ENCODE results near the gene SCGB2B2. TPM values are rescaled to one million over a fixed set of nuclear protein-coding genes. Genes with fewer than 3 reads are reported as not detected.
A peak's percentile ranks its signal among the peaks of the same experiment; 100 is the strongest.

The SCGB2B2 gene
- total RNA-seq, 4 donors from 2014 or later = 0.37 to 0.88 (median 0.48) TPM; not detected in 1

- ATAC-seq (ENCODE audit: low FRiP score) (no peak), DNase-seq (ENCODE audit: low spot score) (no peak)
- no peak for TF ChIP-seq CTCF (IDR thresholded peaks at IDR 0.05)
Measured at GRCh38 chr19:34649886-34650543, 26.9 kb downstream of the SCGB2B2 start.

DNA sequence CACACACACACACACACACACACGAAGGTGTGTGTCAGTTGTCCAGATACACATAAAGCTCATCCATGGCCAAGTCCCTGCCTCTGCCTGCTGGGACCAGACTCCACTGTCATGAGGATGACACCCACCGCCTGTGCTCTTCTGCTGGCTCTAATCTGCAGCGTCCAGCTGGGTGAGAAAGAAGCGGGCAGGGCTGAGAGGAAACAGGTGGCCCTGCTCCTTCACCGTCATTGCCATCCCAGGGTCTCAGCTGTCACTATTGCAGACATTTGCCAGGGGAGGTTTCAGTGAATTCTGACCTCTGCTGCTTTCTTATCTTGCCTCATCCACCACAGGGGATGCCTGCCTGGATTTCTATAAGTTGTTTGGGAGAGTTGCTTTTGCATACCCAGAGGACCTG is 31.4 kb downstream of the SCGB2B2 start:
- no peak for TF ChIP-seq CTCF (IDR thresholded peaks at IDR 0.05)
- ATAC-seq (ENCODE audit: low FRiP score) (no peak), DNase-seq (ENCODE audit: low spot score) (no peak)

- ATAC-seq (ENCODE audit: low FRiP score) (no peak), DNase-seq (ENCODE audit: low spot score) (no peak)
- TF ChIP-seq CTCF (IDR thresholded peaks at IDR 0.05) = no peak
Measured at GRCh38 chr19:34644991-34645461, 31.9 kb downstream of the SCGB2B2 start.

DNA sequence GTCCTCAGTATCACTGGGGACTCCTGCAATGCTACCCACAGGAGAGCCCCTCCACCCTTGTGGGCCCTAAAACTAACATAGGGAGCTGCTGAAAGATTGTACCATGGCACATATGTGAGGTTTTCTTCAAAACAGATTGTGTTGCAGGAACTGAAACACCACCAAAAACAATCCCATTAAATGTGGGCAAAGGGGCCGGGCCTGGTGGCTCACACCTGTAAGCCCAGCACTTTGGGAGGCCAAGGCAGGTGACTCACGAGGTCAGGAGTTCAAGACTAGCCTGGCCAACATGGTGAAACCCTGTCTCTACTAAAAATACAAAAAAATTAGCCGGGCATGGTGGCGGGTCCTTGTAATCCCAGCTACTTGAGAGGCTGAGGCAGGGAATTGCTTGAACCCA is 34.7 kb downstream of the SCGB2B2 start:
- no peak for ATAC-seq (ENCODE audit: low FRiP score)
- no peak for TF ChIP-seq CTCF (IDR thresholded peaks at IDR 0.05)
- DNase-seq (ENCODE audit: low spot score) = no peak

GRCh38 chr19:34639491-34640085 is 37.4 kb downstream of the SCGB2B2 start:
- DNase-seq (ENCODE audit: low spot score) (no peak), ATAC-seq (ENCODE audit: low FRiP score) (no peak)
- peak in 1 of 3 donors; percentile 31 for TF ChIP-seq CTCF (IDR thresholded peaks at IDR 0.05)

DNA sequence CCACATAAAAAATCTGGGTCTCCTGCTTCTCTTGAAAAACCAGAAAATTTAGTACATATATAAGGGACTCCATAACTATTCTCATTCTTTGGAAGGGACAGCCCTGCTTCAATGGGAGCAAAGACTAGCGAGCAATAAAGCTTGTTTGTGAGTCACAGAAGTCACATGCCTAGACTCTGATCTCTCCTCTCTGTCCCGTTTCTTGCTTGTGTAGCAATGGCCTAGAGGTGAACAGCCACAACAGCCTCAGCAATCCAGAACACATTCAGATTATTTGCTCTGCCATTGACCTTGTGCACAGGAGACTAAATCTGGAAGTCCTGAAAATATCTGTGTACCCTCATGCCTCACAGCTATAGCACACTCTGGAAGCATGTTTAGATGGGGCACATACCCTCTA is 43.2 kb downstream of the SCGB2B2 start:
- ATAC-seq (ENCODE audit: low FRiP score) (no peak), DNase-seq (ENCODE audit: low spot score) (no peak)
- TF ChIP-seq CTCF (IDR thresholded peaks at IDR 0.05) = no peak

Small RNA genes lying within 50 kb of the gene (small RNA-seq; reads per million reads assigned to genes)
- not detected for gene RF00611

Other genes with a start within 250 kb of the SCGB2B2 start
- gene UBA2, start 248.8 kb downstream of the SCGB2B2 start, total RNA-seq = 100 to 1,000 TPM; 106 to 170 (median 152) TPM
- 10 to 100 TPM; 12.3 to 26.4 (median 19.6) TPM for gene WTIP, start 195.4 kb downstream of the SCGB2B2 start, total RNA-seq
- gene ZNF302, start 519 bp upstream of the SCGB2B2 start, total RNA-seq = 10 to 100 TPM; 11.8 to 40.8 (median 19.9) TPM
- 10 to 100 TPM in 3 of 4 donors, 1 to 10 TPM in 1; 8.3 to 34.8 (median 17.6) TPM for gene ZNF181, start 57.1 kb upstream of the SCGB2B2 start, total RNA-seq
- gene ZNF599, start 96.1 kb upstream of the SCGB2B2 start, total RNA-seq = 1 to 10 TPM; 3.5 to 9.9 (median 4.6) TPM
- gene ZNF30, start 249.7 kb upstream of the SCGB2B2 start, total RNA-seq = 1 to 10 TPM in 2 of 4 donors, under 1 TPM in 2; 0.93 to 3.9 (median 1.5) TPM

All from omental fat pad (tissue), 4 donors.